GM23338 (cell line): ENCODE results near the gene ACP2. TPM values are rescaled to one million over a fixed set of nuclear protein-coding genes. Genes with fewer than 3 reads are reported as not detected.

Experiments used
- ATAC-seq: fragments of 200-7000 bp; cut with Tn5 transposase; 3 replicates; pipeline ENCODE4 v1.9.1; 2020
- DNase-seq: peaks from one replicate; pipeline ENCODE4 v3.0.0-alpha.2; 2015; ENCODE audit warnings: low spot score
- H2AFZ ChIP-seq: fragments of 200-600 bp; sonication (generic); 2 replicates; pipeline ENCODE4 v1.8.0; 2016; ENCODE audit warnings: antibody characterized with exemption, mild to moderate bottlenecking, moderate library complexity
- H3F3A ChIP-seq: fragments of 200-600 bp; sonication (generic); replicated peaks from 2 replicates; pipeline ENCODE4 v1.8.0; 2017; ENCODE audit warnings: antibody characterized with exemption, mixed run types, low read depth
- H3K27ac ChIP-seq: fragments of 200-600 bp; sonication (generic); 2 replicates; pipeline ENCODE4 v1.6.1; 2016; ENCODE audit warnings: low read depth
- H3K27me3 ChIP-seq: fragments of 200-600 bp; sonication (generic); 2 replicates; pipeline ENCODE4 v1.8.0; 2016; ENCODE audit warnings: mild to moderate bottlenecking, mixed run types, moderate library complexity; ENCODE audit not compliant: insufficient read depth
- H3K36me3 ChIP-seq: fragments of 200-600 bp; sonication (generic); 2 replicates; pipeline ENCODE4 v1.8.0; 2016; ENCODE audit warnings: mild to moderate bottlenecking; ENCODE audit not compliant: insufficient read depth
- H3K4me1 ChIP-seq: fragments of 200-600 bp; sonication (generic); 2 replicates; pipeline ENCODE4 v1.8.0; 2016; ENCODE audit warnings: mild to moderate bottlenecking, moderate library complexity; ENCODE audit not compliant: insufficient read depth
- H3K4me2 ChIP-seq: fragments of 200-600 bp; sonication (generic); 2 replicates; pipeline ENCODE4 v1.7.1; 2017; ENCODE audit warnings: mixed run types
- H3K4me3 ChIP-seq: fragments of 200-600 bp; sonication (generic); 2 replicates; pipeline ENCODE4 v1.6.1; 2016; ENCODE audit warnings: mixed run types
- H3K79me2 ChIP-seq: fragments of 200-600 bp; sonication (generic); replicated peaks from 2 replicates; pipeline ENCODE4 v1.8.0; 2017; ENCODE audit warnings: mild to moderate bottlenecking; ENCODE audit not compliant: insufficient read depth
- H3K9me2 ChIP-seq: fragments of 200-600 bp; sonication (generic); 2 replicates; pipeline ENCODE4 v1.8.0; 2017; ENCODE audit not compliant: insufficient read depth
- H4K20me1 ChIP-seq: fragments of 200-600 bp; sonication (generic); replicated peaks from 2 replicates; pipeline ENCODE4 v1.8.0; 2017; ENCODE audit warnings: mild to moderate bottlenecking; ENCODE audit not compliant: insufficient read depth
- H3K27ac Mint-ChIP-seq: 2 replicates; pipeline ENCODE4 v1.8.0; 2020; ENCODE audit warnings: inconsistent platforms, mild to moderate bottlenecking, moderate library complexity, mixed read lengths
- H3K27me3 Mint-ChIP-seq: 3 replicates; pipeline ENCODE4 v1.8.0; 2022; ENCODE audit warnings: low read depth, mild to moderate bottlenecking, moderate library complexity, mixed read lengths, inconsistent platforms; ENCODE audit not compliant: insufficient read depth, poor library complexity
- H3K36me3 Mint-ChIP-seq: 3 replicates; pipeline ENCODE4 v1.8.0; 2021; ENCODE audit warnings: low read depth, mild to moderate bottlenecking, inconsistent platforms, moderate library complexity, mixed read lengths
- H3K4me1 Mint-ChIP-seq: 3 replicates; pipeline ENCODE4 v1.8.0; 2020; ENCODE audit warnings: mild to moderate bottlenecking, inconsistent platforms, mixed read lengths
- H3K4me3 Mint-ChIP-seq: 3 replicates; pipeline ENCODE4 v1.8.0; 2021; ENCODE audit warnings: moderate library complexity, mild to moderate bottlenecking, inconsistent platforms, mixed read lengths
- H3K9me3 Mint-ChIP-seq: 3 replicates; pipeline ENCODE4 v1.8.0; 2020; ENCODE audit warnings: moderate library complexity, mild to moderate bottlenecking, inconsistent platforms, mixed read lengths
- CREB1 ChIP-seq: fragments of 250-450 bp; sonication (Bioruptor Pico); IDR thresholded peaks from 2 replicates; pipeline ENCODE4 v1.5.0; 2020; ENCODE audit warnings: low read depth, mild to moderate bottlenecking, moderate library complexity
- ETS1 ChIP-seq: IDR thresholded peaks from 2 replicates; pipeline ENCODE4 v1.6.1; 2016; ENCODE audit warnings: antibody characterized with exemption
- EZH2 ChIP-seq: fragments of 200-600 bp; sonication (generic); IDR thresholded peaks from one replicate; pipeline ENCODE4 v1.8.0; 2017; ENCODE audit warnings: antibody characterized with exemption, mild to moderate bottlenecking, low read depth; ENCODE audit not compliant: unreplicated experiment
- EZH2phosphoT487 ChIP-seq: fragments of 200-600 bp; sonication (generic); IDR thresholded peaks from one replicate; pipeline ENCODE4 v1.8.1; 2018; ENCODE audit warnings: antibody characterized with exemption; ENCODE audit not compliant: unreplicated experiment
- JUNB ChIP-seq: IDR thresholded peaks from one replicate; pipeline ENCODE4 v1.6.1; 2016; ENCODE audit warnings: antibody characterized with exemption; ENCODE audit not compliant: unreplicated experiment
- NANOG ChIP-seq: IDR thresholded peaks from 2 replicates; pipeline ENCODE4 v1.6.1; 2016; ENCODE audit warnings: antibody characterized with exemption, borderline replicate concordance
- POLR2AphosphoS5 ChIP-seq: IDR thresholded peaks from 2 replicates; pipeline ENCODE4 v1.6.1; 2016; ENCODE audit warnings: antibody characterized with exemption, low read depth
- STAT1 ChIP-seq: IDR thresholded peaks from one replicate; pipeline ENCODE4 v1.6.1; 2016; ENCODE audit warnings: antibody characterized with exemption; ENCODE audit not compliant: unreplicated experiment
- ZNF114 ChIP-seq: fragments of 250-450 bp; sonication (Bioruptor Pico); IDR thresholded peaks from 2 replicates; pipeline ENCODE4 v1.5.0; 2020; ENCODE audit warnings: mild to moderate bottlenecking, moderate library complexity
- ZNF331 ChIP-seq: fragments of 250-450 bp; sonication (Bioruptor Pico); IDR thresholded peaks from 2 replicates; pipeline ENCODE4 v1.5.0; 2020; ENCODE audit warnings: low read depth, mild to moderate bottlenecking, moderate library complexity
- polyA plus RNA-seq: library from polyadenylated mRNA; unstranded; fragments of >200 nt; fragmentation: Nextera tagmentation; extraction: Ambion mirVana; gene quantifications from 2 replicates; pipeline ENCODE4 v1.2.1, GENCODE V29; 2016
- total RNA-seq: library from RNA; depleted of rRNA; stranded (reverse); fragments of >200 nt; shearing (Covaris generic); gene quantifications from 2 replicates; pipeline ENCODE4 v1.2.3, GENCODE V29; 2014
- TF ChIP-seq, protein P1 (sequence below), 2 experiments: fragments of 200-600 bp in 1 of 2; sonication (generic) in 1 of 2; conservative IDR thresholded peaks; 2 replicates each; pipeline versions ENCODE4 v1.5.1 to v1.6.1; 2016 to 2017; ENCODE audit warnings: antibody characterized with exemption in 2 of 2, low read depth in 2 of 2, mild to moderate bottlenecking in 2 of 2, moderate library complexity in 1 of 2
- TF ChIP-seq, protein P2 (sequence below): IDR thresholded peaks from one replicate; pipeline ENCODE4 v1.6.1; 2018; ENCODE audit warnings: antibody characterized with exemption; ENCODE audit not compliant: unreplicated experiment
- TF ChIP-seq, protein P3 (sequence below): fragments of 250-450 bp; sonication (Bioruptor Pico); IDR thresholded peaks from 2 replicates; pipeline ENCODE4 v1.5.0; 2020; ENCODE audit warnings: mild to moderate bottlenecking, moderate library complexity

ACP2 gene
- total and polyA plus RNA-seq, 2 experiments from 2014 or later = 7.3 to 32.1 TPM

DNA sequence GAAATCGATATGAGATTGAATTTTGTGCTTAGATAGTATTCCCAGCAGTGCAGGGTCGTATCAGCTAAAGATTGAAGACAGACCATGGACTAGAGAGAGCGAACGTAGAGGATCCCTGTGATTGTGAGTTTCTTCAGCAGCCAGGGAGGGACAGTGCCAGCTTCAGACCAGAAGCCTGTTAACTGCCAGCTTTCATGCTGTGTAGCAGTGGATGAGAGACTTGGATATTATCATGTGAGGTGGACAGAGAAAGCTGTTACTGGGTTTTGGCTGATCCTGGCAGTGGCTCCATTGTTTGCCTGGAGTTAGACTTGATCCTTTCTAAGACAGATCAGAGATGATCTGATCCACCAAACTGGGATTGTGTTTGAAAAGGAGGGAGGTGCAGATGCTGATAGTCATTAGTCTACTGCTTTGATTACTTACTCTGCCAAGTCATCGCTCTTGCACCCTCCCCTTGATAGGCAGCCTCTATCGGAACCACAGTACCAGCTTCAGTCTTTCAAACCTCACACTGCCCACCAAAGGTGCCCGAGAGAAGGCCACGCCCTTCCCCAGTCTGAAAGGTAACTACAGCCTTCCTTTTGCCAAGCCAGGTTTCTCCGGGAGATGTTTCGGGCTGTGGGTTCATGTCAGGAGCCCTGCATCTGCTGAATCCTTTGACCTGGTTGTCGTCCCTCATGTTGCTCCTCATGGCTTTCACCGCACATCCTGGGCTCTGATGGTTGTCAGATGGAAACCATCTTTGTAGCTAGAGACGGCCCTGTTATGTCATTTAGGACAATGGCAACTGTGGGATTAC lies 37.6 kb upstream of the ACP2 start:
- TF ChIP-seq JUNB (no peak), EZH2phosphoT487 (no peak), ZNF331 (no peak), ETS1 (no peak), STAT1 (no peak), CREB1 (CRISPR knock-in tag) (no peak), NANOG (no peak), ZNF114 (no peak), EZH2 (no peak), POLR2AphosphoS5 (no peak)
- TF ChIP-seq, protein P1, sequence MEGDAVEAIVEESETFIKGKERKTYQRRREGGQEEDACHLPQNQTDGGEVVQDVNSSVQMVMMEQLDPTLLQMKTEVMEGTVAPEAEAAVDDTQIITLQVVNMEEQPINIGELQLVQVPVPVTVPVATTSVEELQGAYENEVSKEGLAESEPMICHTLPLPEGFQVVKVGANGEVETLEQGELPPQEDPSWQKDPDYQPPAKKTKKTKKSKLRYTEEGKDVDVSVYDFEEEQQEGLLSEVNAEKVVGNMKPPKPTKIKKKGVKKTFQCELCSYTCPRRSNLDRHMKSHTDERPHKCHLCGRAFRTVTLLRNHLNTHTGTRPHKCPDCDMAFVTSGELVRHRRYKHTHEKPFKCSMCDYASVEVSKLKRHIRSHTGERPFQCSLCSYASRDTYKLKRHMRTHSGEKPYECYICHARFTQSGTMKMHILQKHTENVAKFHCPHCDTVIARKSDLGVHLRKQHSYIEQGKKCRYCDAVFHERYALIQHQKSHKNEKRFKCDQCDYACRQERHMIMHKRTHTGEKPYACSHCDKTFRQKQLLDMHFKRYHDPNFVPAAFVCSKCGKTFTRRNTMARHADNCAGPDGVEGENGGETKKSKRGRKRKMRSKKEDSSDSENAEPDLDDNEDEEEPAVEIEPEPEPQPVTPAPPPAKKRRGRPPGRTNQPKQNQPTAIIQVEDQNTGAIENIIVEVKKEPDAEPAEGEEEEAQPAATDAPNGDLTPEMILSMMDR (conservative IDR thresholded peaks at IDR 0.05; ENCODE audit: low read depth in 2 of 2) = no peak
- TF ChIP-seq, protein P2, sequence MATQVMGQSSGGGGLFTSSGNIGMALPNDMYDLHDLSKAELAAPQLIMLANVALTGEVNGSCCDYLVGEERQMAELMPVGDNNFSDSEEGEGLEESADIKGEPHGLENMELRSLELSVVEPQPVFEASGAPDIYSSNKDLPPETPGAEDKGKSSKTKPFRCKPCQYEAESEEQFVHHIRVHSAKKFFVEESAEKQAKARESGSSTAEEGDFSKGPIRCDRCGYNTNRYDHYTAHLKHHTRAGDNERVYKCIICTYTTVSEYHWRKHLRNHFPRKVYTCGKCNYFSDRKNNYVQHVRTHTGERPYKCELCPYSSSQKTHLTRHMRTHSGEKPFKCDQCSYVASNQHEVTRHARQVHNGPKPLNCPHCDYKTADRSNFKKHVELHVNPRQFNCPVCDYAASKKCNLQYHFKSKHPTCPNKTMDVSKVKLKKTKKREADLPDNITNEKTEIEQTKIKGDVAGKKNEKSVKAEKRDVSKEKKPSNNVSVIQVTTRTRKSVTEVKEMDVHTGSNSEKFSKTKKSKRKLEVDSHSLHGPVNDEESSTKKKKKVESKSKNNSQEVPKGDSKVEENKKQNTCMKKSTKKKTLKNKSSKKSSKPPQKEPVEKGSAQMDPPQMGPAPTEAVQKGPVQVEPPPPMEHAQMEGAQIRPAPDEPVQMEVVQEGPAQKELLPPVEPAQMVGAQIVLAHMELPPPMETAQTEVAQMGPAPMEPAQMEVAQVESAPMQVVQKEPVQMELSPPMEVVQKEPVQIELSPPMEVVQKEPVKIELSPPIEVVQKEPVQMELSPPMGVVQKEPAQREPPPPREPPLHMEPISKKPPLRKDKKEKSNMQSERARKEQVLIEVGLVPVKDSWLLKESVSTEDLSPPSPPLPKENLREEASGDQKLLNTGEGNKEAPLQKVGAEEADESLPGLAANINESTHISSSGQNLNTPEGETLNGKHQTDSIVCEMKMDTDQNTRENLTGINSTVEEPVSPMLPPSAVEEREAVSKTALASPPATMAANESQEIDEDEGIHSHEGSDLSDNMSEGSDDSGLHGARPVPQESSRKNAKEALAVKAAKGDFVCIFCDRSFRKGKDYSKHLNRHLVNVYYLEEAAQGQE = no peak
- TF ChIP-seq, protein P3, sequence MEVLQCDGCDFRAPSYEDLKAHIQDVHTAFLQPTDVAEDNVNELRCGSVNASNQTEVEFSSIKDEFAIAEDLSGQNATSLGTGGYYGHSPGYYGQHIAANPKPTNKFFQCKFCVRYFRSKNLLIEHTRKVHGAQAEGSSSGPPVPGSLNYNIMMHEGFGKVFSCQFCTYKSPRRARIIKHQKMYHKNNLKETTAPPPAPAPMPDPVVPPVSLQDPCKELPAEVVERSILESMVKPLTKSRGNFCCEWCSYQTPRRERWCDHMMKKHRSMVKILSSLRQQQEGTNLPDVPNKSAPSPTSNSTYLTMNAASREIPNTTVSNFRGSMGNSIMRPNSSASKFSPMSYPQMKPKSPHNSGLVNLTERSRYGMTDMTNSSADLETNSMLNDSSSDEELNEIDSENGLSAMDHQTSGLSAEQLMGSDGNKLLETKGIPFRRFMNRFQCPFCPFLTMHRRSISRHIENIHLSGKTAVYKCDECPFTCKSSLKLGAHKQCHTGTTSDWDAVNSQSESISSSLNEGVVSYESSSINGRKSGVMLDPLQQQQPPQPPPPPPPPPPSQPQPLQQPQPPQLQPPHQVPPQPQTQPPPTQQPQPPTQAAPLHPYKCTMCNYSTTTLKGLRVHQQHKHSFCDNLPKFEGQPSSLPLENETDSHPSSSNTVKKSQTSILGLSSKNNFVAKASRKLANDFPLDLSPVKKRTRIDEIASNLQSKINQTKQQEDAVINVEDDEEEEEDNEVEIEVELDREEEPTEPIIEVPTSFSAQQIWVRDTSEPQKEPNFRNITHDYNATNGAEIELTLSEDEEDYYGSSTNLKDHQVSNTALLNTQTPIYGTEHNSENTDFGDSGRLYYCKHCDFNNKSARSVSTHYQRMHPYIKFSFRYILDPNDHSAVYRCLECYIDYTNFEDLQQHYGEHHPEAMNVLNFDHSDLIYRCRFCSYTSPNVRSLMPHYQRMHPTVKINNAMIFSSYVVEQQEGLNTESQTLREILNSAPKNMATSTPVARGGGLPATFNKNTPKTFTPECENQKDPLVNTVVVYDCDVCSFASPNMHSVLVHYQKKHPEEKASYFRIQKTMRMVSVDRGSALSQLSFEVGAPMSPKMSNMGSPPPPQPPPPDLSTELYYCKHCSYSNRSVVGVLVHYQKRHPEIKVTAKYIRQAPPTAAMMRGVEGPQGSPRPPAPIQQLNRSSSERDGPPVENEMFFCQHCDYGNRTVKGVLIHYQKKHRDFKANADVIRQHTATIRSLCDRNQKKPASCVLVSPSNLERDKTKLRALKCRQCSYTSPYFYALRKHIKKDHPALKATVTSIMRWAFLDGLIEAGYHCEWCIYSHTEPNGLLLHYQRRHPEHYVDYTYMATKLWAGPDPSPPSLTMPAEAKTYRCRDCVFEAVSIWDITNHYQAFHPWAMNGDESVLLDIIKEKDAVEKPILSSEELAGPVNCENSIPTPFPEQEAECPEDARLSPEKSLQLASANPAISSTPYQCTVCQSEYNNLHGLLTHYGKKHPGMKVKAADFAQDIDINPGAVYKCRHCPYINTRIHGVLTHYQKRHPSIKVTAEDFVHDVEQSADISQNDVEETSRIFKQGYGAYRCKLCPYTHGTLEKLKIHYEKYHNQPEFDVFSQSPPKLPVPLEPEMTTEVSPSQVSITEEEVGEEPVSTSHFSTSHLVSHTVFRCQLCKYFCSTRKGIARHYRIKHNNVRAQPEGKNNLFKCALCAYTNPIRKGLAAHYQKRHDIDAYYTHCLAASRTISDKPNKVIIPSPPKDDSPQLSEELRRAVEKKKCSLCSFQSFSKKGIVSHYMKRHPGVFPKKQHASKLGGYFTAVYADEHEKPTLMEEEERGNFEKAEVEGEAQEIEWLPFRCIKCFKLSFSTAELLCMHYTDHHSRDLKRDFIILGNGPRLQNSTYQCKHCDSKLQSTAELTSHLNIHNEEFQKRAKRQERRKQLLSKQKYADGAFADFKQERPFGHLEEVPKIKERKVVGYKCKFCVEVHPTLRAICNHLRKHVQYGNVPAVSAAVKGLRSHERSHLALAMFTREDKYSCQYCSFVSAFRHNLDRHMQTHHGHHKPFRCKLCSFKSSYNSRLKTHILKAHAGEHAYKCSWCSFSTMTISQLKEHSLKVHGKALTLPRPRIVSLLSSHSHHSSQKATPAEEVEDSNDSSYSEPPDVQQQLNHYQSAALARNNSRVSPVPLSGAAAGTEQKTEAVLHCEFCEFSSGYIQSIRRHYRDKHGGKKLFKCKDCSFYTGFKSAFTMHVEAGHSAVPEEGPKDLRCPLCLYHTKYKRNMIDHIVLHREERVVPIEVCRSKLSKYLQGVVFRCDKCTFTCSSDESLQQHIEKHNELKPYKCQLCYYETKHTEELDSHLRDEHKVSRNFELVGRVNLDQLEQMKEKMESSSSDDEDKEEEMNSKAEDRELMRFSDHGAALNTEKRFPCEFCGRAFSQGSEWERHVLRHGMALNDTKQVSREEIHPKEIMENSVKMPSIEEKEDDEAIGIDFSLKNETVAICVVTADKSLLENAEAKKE (CRISPR knock-in tag) = no peak
- Histone ChIP-seq H3K9me2 (no peaks in the 10 kb centered on the region), H3K27me3 (no peaks in the 10 kb centered on the region), H3F3A (no peaks in the 10 kb centered on the region), H3K36me3 (peaks cover 43% of the 10 kb centered on the region), H3K27ac (no peak overlapping the region), H3K79me2 (no peaks in the 10 kb centered on the region), H2AFZ (no peak overlapping the region), H3K4me1 (no peaks in the 10 kb centered on the region), H4K20me1 (peaks cover 10% of the 10 kb centered on the region; the same call in 1 of the 2 replicates), H3K4me2 (no peak overlapping the region), H3K4me3 (no peak overlapping the region)
- Mint-ChIP-seq H3K4me3 (no peak overlapping the region), H3K27me3 (no peaks in the 10 kb centered on the region), H3K9me3 (no peaks in the 10 kb centered on the region), H3K4me1 (peaks cover 2% of the 10 kb centered on the region; the same call in 2 of the 3 replicates), H3K36me3 (peaks cover 79% of the 10 kb centered on the region), H3K27ac (no peak overlapping the region)
- ATAC-seq (no peak), DNase-seq (no peak)
